ENCODE measurements around the gene CHCHD3.

Gene CHCHD3

GRCh38 chr7:132739271-132739955, 342.5 kb downstream of the CHCHD3 start:
- peak; percentile 97 for DNase-seq (ENCODE audit: low read depth)

GRCh38 chr7:132738254-132738653, 343.6 kb downstream of the CHCHD3 start:
- DNase-seq (ENCODE audit: low read depth) = peak; percentile 97

GRCh38 chr7:132735476-132735875, 346.4 kb downstream of the CHCHD3 start:
- DNase-seq (ENCODE audit: low read depth) = no peak
